Stimulated activated CD4-positive, alpha-beta T cell treated with anti-CD3 and anti-CD28 coated beads, Interleukin-15, amount 100 ng/mL, for 48 hours (primary cell): ENCODE results near the gene OR7G1.

Experiments
- DNase-seq, 2 donors: peaks; one replicate each; pipeline ENCODE4 v3.0.0-alpha.2; 2020; ENCODE audit warnings: low read depth in 2 of 2

OR7G1 gene, protein sequence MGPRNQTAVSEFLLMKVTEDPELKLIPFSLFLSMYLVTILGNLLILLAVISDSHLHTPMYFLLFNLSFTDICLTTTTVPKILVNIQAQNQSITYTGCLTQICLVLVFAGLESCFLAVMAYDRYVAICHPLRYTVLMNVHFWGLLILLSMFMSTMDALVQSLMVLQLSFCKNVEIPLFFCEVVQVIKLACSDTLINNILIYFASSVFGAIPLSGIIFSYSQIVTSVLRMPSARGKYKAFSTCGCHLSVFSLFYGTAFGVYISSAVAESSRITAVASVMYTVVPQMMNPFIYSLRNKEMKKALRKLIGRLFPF

DNA sequence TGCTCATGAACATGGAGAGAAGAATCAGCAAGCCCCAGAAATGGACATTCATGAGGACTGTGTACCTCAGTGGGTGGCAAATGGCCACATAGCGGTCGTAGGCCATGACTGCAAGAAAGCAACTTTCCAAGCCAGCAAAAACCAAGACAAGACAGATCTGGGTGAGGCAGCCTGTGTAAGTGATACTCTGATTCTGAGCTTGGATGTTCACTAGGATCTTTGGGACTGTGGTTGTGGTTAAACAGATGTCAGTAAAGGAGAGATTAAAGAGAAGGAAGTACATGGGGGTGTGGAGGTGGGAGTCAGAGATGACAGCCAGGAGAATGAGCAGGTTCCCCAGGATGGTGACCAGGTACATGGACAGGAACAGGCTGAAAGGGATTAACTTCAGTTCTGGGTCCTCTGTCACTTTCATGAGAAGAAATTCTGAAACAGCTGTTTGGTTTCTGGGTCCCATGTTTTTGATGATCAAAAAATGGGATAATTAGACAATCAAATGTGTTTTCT, at the start of gene OR7G1:
Gene OR7G1 (minus strand): TSS at position 457 of the 507 bp plus-strand sequence. CDS start 0 bp downstream, at position 457.
- no peak for DNase-seq

DNA sequence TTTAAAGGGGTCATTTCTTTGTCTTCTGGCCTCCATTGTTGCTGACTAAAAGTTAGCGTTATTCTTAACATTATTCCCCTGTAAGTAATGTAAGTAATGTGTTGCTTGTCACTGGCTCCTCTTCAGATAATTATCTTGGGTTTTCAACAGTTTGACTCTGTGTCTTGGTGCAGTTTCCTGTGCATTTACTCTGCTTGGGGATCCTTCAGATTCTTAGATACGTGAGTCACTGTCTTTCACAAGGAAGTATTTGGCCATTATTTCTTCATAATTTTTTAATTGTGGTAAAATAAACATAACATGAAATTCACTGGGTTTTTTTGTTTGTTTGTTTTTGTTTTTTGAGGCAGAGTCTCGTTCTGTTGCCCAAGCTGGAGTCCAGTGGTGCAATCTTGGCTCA, 49.7 kb upstream of the OR7G1 start:
- DNase-seq: no peak

DNA sequence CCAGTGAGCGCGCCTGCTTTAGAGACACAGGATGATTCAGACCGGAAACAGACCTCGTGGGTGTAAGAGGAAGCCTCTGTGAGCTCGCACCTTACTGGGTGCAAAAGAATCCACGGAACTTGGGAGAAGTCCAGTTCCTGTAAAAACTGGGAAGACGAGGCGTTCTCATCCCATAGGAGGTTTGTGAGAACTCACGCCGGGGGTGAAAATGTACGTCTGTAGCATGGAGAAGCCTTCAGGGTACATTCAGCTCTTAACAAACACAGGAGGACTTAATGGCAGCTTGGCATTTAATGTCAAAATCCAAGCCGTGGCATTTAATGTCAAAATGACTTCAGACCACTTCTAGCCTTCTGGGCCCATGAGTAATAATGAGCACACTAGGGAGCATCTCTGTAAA, 45.9 kb upstream of the OR7G1 start:
- DNase-seq: no peak

DNA sequence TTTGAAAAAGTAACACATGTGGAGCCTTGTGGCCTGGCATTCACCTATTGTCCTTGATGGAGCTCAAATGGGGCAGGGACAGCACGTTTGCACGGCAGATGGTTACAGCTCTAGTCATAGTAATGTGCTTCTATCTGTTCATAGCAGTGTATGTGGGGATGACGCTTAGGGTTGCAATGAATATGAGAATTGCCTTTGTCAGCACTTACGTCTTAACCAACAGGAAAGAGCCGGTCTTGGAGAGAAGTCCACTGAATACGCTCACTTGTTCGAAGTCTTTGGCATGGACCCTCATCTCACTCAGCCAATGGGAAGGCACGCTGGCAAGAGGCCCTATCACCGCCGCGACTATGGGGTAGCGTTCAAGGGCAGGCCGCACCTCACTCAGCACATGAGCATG, 44.3 kb upstream of the OR7G1 start:
- DNase-seq: no peak

DNA sequence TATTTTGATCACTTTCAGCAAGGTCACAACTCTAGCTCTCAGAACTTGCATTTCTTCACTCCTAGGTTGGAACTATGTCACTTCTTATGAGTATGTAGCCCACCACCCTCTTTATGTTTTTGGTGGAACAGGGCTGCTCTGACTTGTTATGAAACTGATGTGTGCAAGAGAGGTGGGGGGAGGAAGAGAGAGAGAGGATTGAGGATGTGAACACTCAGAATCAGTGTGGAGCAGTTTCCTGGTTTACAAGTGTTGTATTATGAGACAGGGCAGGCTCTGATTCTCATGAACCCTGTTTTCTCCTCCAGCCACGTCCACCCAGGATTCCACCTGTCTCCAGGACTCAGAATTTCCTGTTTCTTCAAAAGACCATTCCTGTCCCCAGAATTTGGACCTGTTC, 40.7 kb upstream of the OR7G1 start:
- no peak for DNase-seq

DNA sequence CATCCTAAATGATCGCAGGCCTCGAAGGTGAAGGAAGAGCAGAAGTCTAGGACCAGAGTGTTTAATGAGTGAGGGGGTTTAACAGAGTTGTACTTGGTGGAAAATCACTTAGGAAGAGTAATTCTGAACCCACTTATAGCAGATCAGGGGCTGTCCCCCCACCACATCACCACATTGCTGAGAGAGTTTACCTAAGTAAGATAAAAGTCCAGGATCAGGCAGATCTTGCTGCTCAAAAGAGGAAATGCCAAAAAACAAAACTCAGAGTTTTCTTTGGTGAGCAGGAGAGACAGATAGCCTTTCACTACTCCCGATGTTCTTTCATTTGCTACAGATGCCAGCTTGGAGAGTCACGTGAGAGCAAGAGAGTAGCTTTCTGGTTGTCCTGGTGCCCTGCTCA, 40.0 kb upstream of the OR7G1 start:
- DNase-seq: no peak

DNA sequence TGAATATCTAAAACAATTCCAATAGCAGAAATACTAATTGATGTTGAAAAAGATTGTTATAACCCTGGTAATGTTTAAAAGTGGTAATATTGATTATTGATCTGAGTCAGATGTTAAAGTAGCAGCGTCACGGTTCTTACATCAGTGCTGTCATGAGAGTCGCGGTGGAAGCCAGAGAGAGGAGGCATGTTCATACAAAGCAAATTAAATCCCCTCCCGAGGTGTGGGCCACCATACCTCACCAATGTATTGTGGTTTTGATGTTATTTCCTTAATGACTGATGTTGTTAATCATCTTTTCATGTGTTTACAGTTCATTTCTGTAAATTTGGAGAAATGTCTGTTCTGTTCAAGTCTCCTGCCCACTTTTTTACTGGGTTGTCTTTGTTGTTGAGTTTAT, 35.8 kb upstream of the OR7G1 start:
- no peak for DNase-seq

DNA sequence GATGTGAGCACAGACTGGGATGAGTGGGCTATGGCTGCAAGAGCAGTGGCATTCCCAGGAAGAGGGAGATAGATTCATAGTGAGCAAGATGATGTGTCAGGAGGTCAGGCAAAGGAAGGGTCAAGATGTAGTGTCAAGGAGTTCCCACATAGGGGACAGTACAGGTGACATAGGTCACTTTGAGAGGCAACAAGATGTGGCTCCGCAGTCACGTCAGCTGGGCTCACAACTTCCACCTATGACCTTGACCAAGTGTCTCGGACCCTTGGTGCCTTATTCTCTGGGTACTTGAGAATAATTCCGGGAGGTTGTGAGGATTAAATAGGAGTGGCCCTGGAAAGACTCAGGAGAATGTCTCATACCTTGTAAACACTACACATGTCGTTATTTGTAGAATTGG, 35.1 kb upstream of the OR7G1 start:
- DNase-seq: no peak

DNA sequence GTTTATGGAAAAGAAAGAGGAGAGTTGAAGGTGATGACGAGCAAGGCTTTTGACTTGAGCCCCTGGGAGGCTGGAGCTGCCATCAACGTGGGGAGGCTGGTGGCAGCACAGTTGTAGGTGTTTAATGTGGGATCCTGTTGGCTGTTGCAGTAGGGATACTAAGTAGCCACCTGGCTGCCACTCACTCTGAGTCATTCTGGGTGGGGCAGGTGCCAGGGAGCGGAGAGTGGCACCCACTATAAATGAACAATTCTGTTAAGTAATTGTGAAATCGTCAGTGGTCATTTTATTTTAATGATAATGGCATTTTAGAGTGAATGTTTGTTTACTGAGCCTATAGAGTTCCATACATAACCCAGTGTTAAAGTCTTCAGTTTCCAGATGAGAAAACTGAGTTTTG, 34.4 kb upstream of the OR7G1 start:
- DNase-seq: no peak

DNA sequence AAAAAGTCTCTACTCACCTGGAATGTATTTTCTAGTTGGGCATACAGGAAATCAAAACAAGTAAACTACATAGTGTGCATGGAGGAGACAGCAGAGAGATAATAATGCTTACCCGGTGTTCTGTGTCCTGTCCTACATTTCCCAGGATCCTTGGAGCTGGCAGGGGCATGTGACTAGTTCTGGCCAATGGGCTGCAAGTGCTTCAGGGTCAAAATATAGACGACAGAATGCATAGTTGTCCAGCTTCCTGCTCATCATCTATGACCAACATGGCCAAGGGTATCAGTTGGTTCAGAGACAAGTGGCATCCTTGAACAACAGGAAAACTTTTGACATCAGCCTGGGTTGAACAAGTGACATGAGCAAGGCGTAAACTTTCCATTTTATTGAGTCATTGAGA, 33.1 kb upstream of the OR7G1 start:
- no peak for DNase-seq

DNA sequence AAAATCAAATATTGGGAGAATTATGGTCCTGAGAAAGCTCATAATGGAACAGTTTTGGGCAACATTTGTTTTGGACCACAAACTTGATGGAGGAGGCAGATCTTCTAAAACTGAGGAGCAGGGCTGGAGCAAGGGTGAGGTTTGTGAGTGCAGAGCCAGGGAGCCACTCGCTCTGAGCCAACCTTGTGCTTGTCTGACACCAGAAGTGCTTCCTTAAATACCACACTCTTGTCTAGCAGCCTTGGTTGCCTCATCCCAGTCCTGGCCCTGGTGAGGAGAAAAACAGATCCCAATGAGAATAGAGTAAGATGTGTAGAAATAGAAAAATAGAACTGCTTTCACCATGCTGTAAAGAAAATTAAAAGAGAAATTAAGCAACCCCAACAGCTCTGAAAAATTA, 31.3 kb upstream of the OR7G1 start:
- no peak for DNase-seq

DNA sequence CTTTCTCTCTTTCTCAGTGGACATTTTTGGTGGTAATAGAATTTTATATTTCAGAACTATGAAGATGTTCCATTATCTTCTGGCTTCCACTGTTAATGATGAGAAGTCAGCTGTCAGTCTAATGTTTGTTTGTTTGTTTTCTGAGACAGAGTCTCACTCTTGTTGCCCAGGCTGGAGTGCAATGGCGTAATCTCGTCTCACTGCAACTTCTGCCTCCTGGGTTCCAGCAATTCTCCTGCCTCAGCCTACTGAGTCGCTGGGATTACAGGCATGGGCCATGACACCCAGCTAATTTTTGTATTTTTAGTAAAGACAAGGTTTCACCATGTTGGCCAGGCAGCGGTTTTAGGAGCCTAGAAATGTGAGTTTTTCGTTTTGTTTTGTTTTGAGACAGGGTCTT, 29.4 kb upstream of the OR7G1 start:
- DNase-seq: no peak

DNA sequence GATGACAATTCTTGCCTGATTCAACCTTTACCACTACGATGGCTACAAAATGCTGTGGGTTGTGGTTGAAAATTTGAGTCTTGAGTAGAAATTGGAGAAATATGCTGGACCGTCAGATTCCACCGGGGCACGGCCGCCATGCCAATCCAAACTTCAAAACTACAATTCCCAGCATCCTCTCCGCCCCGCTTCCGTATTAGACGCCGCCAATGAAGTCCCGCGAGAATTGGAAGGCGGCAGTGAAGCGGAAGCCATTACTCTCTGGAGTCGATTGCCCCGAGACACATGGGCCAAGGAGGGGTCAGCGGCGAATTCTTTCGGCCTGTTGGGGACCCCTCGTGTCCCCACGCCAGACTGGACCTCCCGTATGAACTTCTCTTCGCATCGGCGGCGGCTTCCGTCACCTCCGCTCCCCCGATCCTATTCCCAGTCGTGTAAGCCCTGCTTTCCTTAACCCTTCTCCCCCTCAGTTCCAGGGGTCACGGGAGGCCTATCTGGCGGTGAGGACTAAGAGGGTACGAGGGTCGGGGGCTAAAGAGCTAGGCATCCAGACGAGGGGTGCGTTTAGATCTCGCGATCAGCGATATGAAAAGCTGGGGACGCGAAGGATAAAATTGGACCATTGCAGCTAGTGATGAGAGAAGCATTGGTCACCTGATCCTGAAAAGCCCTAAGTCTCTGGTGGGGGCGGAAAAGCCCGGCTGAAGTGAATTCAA, 24.8 kb upstream of the OR7G1 start, which contains the start of gene ZNF317:
Gene ZNF317 (plus strand): TSS at position 239 of the 716 bp plus-strand sequence. CDS start 15,620 bp downstream, outside the sequence.
- DNase-seq: peak; percentile 77 to 89

DNA sequence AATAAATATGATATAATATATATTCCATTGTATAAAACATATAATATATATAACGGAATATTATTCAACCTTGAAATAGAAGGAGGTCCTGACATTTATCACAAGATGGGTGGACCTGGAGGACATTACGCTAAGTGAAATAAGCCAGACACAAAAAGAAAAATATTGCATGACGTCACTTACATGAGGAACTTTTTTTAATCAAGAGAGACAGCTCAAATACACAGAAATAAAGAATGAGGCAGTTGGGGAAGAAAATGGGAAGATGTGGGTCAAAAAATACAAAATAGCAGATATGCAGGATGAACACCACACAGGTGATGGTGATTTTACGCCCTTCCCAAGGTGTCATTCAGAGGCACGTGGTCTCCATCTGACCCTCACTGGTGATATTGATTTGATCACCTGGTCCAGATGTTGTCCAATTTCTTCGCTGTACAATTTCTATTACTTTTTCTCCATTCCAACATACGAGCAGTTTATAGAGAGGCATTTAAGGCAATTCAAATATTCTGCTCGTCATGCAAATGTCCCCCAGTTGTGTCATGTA, 24.1 kb upstream of the OR7G1 start:
- no peak for DNase-seq

DNA sequence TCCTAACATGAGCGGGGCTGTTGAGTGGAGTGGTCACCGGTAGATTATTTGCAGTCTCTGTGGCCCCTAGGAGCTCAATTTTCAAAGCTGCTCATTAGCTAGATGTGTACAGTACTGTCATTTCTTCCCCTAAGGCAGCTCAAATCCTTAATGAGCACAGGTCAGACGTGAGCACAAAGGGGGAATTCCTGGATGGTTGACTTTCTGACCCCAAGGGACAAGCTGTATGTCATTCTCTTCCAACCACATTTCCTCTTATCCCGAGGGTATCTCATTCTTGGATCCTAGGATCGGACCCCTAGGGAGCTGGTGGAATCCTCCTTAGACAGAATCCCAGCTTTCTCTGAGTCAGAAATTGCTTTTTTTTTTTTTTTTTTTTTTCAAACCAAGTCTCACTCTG, 16.9 kb upstream of the OR7G1 start:
- DNase-seq: no peak

DNA sequence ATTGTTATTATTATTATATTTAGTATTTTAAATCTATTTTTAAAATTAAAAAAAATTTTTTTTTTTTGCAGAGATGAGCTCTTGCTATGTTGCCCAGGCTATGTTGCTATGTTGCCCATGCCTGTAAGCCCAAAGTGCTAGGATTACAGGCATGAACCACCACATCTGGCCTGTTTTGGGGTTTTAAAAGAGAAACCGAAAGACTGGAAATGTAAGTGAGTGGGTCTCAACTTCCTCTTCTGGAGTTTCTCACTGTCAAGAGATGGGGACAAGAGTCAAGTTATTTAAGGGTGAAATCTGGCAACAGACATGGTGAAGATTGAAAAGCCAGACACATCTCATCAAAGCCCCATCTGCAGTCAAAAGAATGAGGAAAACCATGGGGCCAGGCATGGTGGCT, 15.4 kb upstream of the OR7G1 start:
- DNase-seq: no peak

DNA sequence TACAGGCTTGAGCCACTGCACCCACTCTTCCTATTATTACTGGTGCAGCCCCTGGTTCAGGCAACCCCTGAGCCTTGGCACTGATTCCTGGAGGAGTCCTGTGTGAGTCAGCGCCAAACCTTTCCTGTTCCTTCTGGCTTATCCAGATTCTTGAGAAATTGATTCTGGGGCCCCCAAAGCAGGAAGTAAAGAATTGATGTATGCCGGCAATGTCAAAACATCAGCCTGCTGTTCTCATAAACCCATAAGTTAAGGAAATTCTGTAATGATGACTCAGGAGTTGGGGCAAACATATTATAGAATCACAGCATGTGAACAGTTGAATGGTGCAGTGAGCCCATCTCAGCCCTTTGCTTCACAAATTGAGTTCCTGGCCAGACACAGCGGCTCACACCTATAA, 12.6 kb upstream of the OR7G1 start:
- no peak for DNase-seq

DNA sequence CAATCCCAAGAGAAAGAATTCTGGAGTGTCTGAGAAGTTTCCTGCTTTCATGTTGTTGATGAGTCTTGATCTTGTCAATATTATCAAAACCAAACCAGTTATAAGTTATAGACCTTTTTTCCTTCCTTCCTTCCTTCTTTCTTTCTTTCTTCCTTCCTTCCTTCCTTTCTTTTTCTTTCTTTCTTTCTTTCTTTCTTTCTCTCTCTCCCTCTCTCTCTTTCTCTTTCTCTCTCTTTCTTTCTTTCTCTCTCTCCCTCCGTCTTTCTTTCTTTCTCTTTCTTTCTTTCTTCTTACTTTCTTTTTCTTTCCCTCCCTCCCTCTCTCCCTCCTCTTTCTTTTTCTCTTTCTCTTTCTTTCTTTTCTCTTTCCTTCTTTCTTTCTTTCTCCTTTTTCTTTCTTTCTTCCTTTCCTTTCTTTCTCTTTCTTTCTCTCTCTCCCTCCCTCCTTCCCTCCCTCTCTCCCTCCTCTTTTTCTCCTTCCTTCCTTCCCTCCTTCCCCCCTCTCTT, 11.4 kb upstream of the OR7G1 start, which contains the start of gene OR7G3:
Gene OR7G3 (minus strand): TSS at position 51 of the 506 bp plus-strand sequence. CDS start 0 bp downstream, at position 51.
- no peak for DNase-seq

DNA sequence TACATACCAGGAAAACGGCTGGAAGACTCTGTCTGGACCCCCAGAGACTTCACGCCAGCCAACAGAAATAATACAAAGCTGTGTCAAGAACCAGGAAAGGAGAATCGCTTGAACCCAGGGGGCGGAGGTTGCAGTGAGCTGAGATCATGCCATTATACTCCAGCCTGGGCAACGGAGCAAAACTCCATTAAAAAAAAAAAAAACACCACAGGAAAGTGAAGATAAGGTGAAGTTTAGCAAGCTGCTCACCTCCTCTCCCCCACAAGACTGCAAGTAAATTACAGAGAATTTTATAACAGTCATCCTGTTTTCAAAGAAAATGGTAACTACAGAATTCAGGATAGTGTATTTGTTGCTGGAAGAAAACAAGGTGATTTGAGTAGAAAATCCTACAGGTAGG, 984 bp upstream of the OR7G1 start:
- no peak for DNase-seq

DNA sequence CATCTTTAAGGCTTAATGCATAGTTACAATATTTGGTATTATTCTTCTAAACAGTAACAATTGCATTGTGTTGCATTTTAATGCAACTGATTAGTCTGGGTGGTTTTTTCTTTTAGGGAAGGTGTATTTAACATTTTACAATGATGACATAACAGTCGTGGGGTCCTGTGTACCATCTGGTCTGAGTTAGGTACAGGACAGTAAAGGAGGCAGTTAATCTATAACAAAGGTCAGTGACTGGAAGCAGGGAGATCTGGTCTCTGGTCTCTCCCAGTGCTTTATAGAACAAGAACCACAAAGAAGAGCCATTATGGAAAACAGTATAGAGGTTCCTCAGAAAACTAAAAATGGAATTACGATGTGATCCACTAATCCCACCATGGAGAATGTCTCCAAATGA, 5.6 kb downstream of the OR7G1 start:
- no peak for DNase-seq

DNA sequence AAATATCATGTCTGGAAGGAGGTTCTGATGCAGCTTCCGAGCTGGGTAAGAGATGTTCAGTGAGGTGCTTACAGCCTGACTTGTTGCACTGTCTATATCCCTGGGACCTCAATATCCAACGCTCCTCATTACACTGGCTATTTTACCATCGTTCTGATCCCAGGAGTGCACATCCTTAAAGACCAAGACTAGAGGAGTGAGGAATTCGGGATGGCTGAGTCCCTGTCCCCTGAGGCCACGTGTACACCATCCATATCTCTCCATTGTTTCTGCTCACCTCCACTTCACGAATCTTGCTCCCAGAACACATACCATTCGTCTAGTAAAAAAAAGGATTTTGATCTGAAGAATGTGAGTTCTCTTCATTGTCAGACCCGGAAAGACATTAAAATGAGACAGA, 8.2 kb downstream of the OR7G1 start, which contains the start of gene OR7G2:
Gene OR7G2 (minus strand): TSS at position 101 of the 400 bp plus-strand sequence. CDS start 4,232 bp downstream, outside the sequence.
- DNase-seq: no peak

DNA sequence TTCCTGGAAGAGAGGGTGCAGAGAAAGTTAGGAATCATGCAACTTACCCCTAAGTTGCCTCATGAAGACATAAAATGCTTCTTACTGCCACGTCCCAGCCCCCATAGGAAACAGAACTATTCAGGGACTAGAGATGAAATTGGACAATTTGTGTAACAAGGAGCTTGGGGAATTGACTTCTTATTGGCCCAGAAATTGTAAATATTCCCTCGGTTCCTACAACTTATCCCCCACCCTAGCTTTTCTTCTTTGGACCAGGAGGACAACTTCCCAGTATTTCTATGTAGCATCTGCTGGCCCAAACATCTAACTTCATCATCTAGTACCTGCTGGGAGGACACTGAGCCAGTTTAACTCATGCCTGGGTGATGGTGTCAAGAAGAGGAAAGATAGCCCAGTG, 28.8 kb downstream of the OR7G1 start, which contains the start of gene OR1M1:
Gene OR1M1 (plus strand): TSS at position 301 of the 400 bp plus-strand sequence. CDS start 6,184 bp downstream, outside the sequence.
- no peak for DNase-seq
